Natural killer cell (primary cell): ENCODE measurements around the gene TLR8. TPM values are rescaled to one million over a fixed set of nuclear protein-coding genes. Genes with fewer than 3 reads are reported as not detected.

Experiments
- ATAC-seq, 3 donors: fragments of 150-1000 bp in 2 of 3; fragments of 200-7000 bp in 1 of 3; cut with Tn5 transposase; 1 replicate in 1 of 3; 2 replicates in 2 of 3; pipeline ENCODE4 v1.10.0; 2021; ENCODE audit warnings: mild to moderate bottlenecking in 2 of 3, moderate library complexity in 2 of 3
- DNase-seq, 2 donors: peaks; one replicate each; pipeline versions ENCODE4 v3.0.0 to v3.0.0-alpha.2; 2013 to 2021; ENCODE audit warnings: mixed read lengths in 1 of 2
- H3K27ac ChIP-seq: one replicate; pipeline ENCODE4 v1.5.1; 2013; ENCODE audit warnings: mild to moderate bottlenecking, low read length
- H3K27me3 ChIP-seq: one replicate; pipeline ENCODE4 v1.6.1; 2013; ENCODE audit warnings: low read length; ENCODE audit not compliant: control insufficient read depth, insufficient read depth
- H3K36me3 ChIP-seq: one replicate; pipeline ENCODE4 v1.6.1; 2013; ENCODE audit warnings: low read length; ENCODE audit not compliant: control insufficient read depth, insufficient read depth
- H3K4me1 ChIP-seq: one replicate; pipeline ENCODE4 v1.6.1; 2013; ENCODE audit warnings: low read length; ENCODE audit not compliant: control insufficient read depth, insufficient read depth
- H3K4me3 ChIP-seq: one replicate; pipeline ENCODE4 v1.5.1; 2013; ENCODE audit warnings: low read length
- H3K9me3 ChIP-seq: one replicate; pipeline ENCODE4 v1.6.1; 2013; ENCODE audit warnings: low read length; ENCODE audit not compliant: control insufficient read depth, insufficient read depth
- H3K27ac Mint-ChIP-seq, 2 donors: one replicate each; pipeline ENCODE4 v1.8.0; 2022; ENCODE audit warnings: mild to moderate bottlenecking in 2 of 2, mixed read lengths in 2 of 2, moderate library complexity in 1 of 2
- H3K27me3 Mint-ChIP-seq, 2 donors: one replicate each; pipeline ENCODE4 v1.8.0; 2022; ENCODE audit warnings: low read depth in 2 of 2, mixed read lengths in 2 of 2
- H3K36me3 Mint-ChIP-seq: one replicate; pipeline ENCODE4 v1.8.0; 2022; ENCODE audit warnings: mixed read lengths
- H3K4me1 Mint-ChIP-seq, 2 donors: one replicate each; pipeline ENCODE4 v1.8.0; 2022; ENCODE audit warnings: mixed read lengths in 2 of 2
- H3K4me3 Mint-ChIP-seq: one replicate; pipeline ENCODE4 v1.8.0; 2022; ENCODE audit warnings: mild to moderate bottlenecking, moderate library complexity, mixed read lengths
- H3K9me3 Mint-ChIP-seq, 2 donors: one replicate each; pipeline ENCODE4 v1.8.0; 2022; ENCODE audit warnings: mixed read lengths in 2 of 2
- WGBS: methylation state at CpG from one replicate; pipeline ENCODE4 v1.1.7; 2013; ENCODE audit warnings: missing lambda C conversion rate; ENCODE audit not compliant: insufficient coverage; 5-methylcytosine and 5-hydroxymethylcytosine counted together
- intact Hi-C: fragments of 100-400 bp; cut with micrococcal nuclease; formaldehyde crosslinking; loops from one replicate; pipeline ENCODE4 v1.14.2; 2022
- total RNA-seq, 4 donors: library from RNA; stranded (reverse); fragments of 120-200 nt in 1 of 4; gene quantifications; one replicate each; pipeline versions ENCODE4 v1.2.3 to v1.2.4, GENCODE V29; 2013 to 2022
- TF ChIP-seq, protein P1 (sequence below): fragments of 200-600 bp; IDR thresholded peaks from one replicate; pipeline ENCODE4 v1.8.0; 2022; ENCODE audit warnings: antibody characterized with exemption

TLR8 gene
- total RNA-seq, 3 donors from 2014 or later (not counting 1 experiment from before 2014, with no cell fraction given), result 0.95 to 1.9 (median 0.95) TPM

- Mint-ChIP-seq H3K27ac (peak overlapping the region; percentile 51 to 82), H3K27me3 (peaks cover 0 to 6% of the 10 kb centered on the region in 2 donors), H3K9me3 (no peaks in the 10 kb centered on the region), H3K4me1 (peaks cover 34 to 49% of the 10 kb centered on the region in 2 donors), H3K36me3 (no peaks in the 10 kb centered on the region), H3K4me3 (peak overlapping the region; percentile 73)
- peak overlapping the region; percentile 76 for H3K27ac ChIP-seq
- intact Hi-C loops, result no loop called here
- DNase-seq (peak in 1 of 2 donors; percentile 71), ATAC-seq (no peak)
- WGBS, result 40% methylated on average over 14 of the region's 15 CpGs
- TF ChIP-seq, protein P1, sequence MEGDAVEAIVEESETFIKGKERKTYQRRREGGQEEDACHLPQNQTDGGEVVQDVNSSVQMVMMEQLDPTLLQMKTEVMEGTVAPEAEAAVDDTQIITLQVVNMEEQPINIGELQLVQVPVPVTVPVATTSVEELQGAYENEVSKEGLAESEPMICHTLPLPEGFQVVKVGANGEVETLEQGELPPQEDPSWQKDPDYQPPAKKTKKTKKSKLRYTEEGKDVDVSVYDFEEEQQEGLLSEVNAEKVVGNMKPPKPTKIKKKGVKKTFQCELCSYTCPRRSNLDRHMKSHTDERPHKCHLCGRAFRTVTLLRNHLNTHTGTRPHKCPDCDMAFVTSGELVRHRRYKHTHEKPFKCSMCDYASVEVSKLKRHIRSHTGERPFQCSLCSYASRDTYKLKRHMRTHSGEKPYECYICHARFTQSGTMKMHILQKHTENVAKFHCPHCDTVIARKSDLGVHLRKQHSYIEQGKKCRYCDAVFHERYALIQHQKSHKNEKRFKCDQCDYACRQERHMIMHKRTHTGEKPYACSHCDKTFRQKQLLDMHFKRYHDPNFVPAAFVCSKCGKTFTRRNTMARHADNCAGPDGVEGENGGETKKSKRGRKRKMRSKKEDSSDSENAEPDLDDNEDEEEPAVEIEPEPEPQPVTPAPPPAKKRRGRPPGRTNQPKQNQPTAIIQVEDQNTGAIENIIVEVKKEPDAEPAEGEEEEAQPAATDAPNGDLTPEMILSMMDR, result no peak
- no peaks in the 10 kb centered on the region for H3K36me3 ChIP-seq
- peaks cover 56% of the 10 kb centered on the region for H3K4me1 ChIP-seq
- H3K9me3 ChIP-seq, result no peaks in the 10 kb centered on the region
- H3K4me3 ChIP-seq, result no peak overlapping the region
- H3K27me3 ChIP-seq, result no peaks in the 10 kb centered on the region
These were observed 61.5 kb downstream of the TLR8 start for GRCh38 chrX:12967711-12968465.

- WGBS, result 0% methylated on average over 10 of the region's 11 CpGs
- H3K27ac ChIP-seq, result peak overlapping the region; percentile 92
- Mint-ChIP-seq H3K4me3 (peak overlapping the region; percentile 79), H3K9me3 (no peaks in the 10 kb centered on the region), H3K4me1 (peaks cover 42 to 60% of the 10 kb centered on the region in 2 donors), H3K36me3 (peaks cover under 1% of the 10 kb centered on the region), H3K27me3 (peaks cover 0 to 6% of the 10 kb centered on the region in 2 donors), H3K27ac (peak overlapping the region; percentile 94 to 97)
- peaks cover under 1% of the 10 kb centered on the region for H3K36me3 ChIP-seq
- peak overlapping the region; percentile 21 for H3K4me3 ChIP-seq
- H3K27me3 ChIP-seq, result no peaks in the 10 kb centered on the region
- TF ChIP-seq, protein P1, result no peak
- DNase-seq (peak; percentile 33 to 87), ATAC-seq (peak; percentile 57 to 69 (median 59))
- intact Hi-C loops, result no loop called here
- no peaks in the 10 kb centered on the region for H3K9me3 ChIP-seq
- H3K4me1 ChIP-seq, result peaks cover 60% of the 10 kb centered on the region
These were observed 64.3 kb downstream of the TLR8 start for GRCh38 chrX:12970691-12971202.

GRCh38 chrX:12971282-12972003 lies 65.0 kb downstream of the TLR8 start:
- WGBS, result 69% methylated on average over 9 of the region's 12 CpGs
- DNase-seq (peak in 1 of 2 donors; percentile 59), ATAC-seq (no peak)
- Histone ChIP-seq H3K27me3 (no peaks in the 10 kb centered on the region), H3K9me3 (no peaks in the 10 kb centered on the region), H3K27ac (peak overlapping the region; percentile 92), H3K4me1 (peaks cover 60% of the 10 kb centered on the region), H3K4me3 (peak overlapping the region; percentile 21), H3K36me3 (peaks cover 7% of the 10 kb centered on the region)
- Mint-ChIP-seq H3K9me3 (no peaks in the 10 kb centered on the region), H3K27me3 (peaks cover 0 to 6% of the 10 kb centered on the region in 2 donors), H3K4me3 (peak overlapping the region; percentile 79), H3K4me1 (peaks cover 42 to 57% of the 10 kb centered on the region in 2 donors), H3K27ac (peak overlapping the region; percentile 94 to 97), H3K36me3 (peaks cover 7% of the 10 kb centered on the region)
- intact Hi-C loops, result no loop called here
- TF ChIP-seq, protein P1, result no peak
